Immature natural killer cell (primary cell): ENCODE results near the gene HELLS. TPM values are rescaled to one million over a fixed set of nuclear protein-coding genes. Genes with fewer than 3 reads are reported as not detected.
"Not testable (repeated sequence)": the region's sequence is repeated elsewhere in the genome, so short reads cannot be mapped to it uniquely, and the experiment has no call there.

Experiments used
- DNase-seq, 3 donors: peaks; one replicate each; pipeline ENCODE4 v3.0.0; 2022; ENCODE audit warnings: mixed read lengths in 1 of 3
- H3K27ac Mint-ChIP-seq, 6 donors: one replicate each; pipeline ENCODE4 v1.8.0; 2020; ENCODE audit warnings: mixed read lengths in 6 of 6, mild to moderate bottlenecking in 5 of 6, inconsistent platforms in 4 of 6, moderate library complexity in 3 of 6
- H3K27me3 Mint-ChIP-seq, 3 donors: one replicate each; pipeline ENCODE4 v1.8.0; 2020 to 2021; ENCODE audit warnings: low read depth in 3 of 3, mild to moderate bottlenecking in 3 of 3, mixed read lengths in 3 of 3, moderate library complexity in 3 of 3, inconsistent platforms in 1 of 3
- H3K36me3 Mint-ChIP-seq, 3 donors: one replicate each; pipeline ENCODE4 v1.8.0; 2020; ENCODE audit warnings: mixed read lengths in 3 of 3, inconsistent platforms in 2 of 3, mild to moderate bottlenecking in 2 of 3
- H3K4me1 Mint-ChIP-seq, 2 donors: one replicate each; pipeline ENCODE4 v1.8.0; 2020; ENCODE audit warnings: inconsistent platforms in 2 of 2, mild to moderate bottlenecking in 2 of 2, mixed read lengths in 2 of 2, moderate library complexity in 1 of 2
- H3K4me3 Mint-ChIP-seq, 5 donors: one replicate each; pipeline ENCODE4 v1.8.0; 2020; ENCODE audit warnings: mild to moderate bottlenecking in 5 of 5, mixed read lengths in 5 of 5, inconsistent platforms in 3 of 5, moderate library complexity in 3 of 5
- H3K9me3 Mint-ChIP-seq, 6 donors: one replicate each; pipeline ENCODE4 v1.8.0; 2020; ENCODE audit warnings: mild to moderate bottlenecking in 6 of 6, mixed read lengths in 6 of 6, inconsistent platforms in 4 of 6, moderate library complexity in 3 of 6
- polyA plus RNA-seq, 3 donors: library from polyadenylated mRNA; unstranded; fragments of 300-500 nt; fragmentation: Illumina TruSeq; gene quantifications; one replicate each; pipeline ENCODE4 v1.2.3, GENCODE V29; 2021

Gene HELLS
- polyA plus RNA-seq, 3 donors from 2014 or later = 1.8 to 7.5 (median 2.9) TPM

- H3K9me3 Mint-ChIP-seq = peaks cover 0 to 3% (median 0%) of the 10 kb centered on the region in 6 donors
- no peak for DNase-seq
- H3K4me1 Mint-ChIP-seq = no peaks in the 10 kb centered on the region
- H3K27me3 Mint-ChIP-seq = peaks cover 0 to 4% (median 0%) of the 10 kb centered on the region in 3 donors
- H3K27ac Mint-ChIP-seq = no peak overlapping the region
- H3K36me3 Mint-ChIP-seq = no peaks in the 10 kb centered on the region
- H3K4me3 Mint-ChIP-seq = no peak overlapping the region
Observed at GRCh38 chr10:94626476-94626875, 80.9 kb downstream of the HELLS start.

GRCh38 chr10:94627511-94627910 lies 81.9 kb downstream of the HELLS start:
- Mint-ChIP-seq H3K9me3 (peaks cover 0 to 6% (median 0%) of the 10 kb centered on the region in 6 donors), H3K36me3 (no peaks in the 10 kb centered on the region), H3K4me3 (no peak overlapping the region), H3K27ac (no peak overlapping the region), H3K4me1 (no peaks in the 10 kb centered on the region), H3K27me3 (peaks cover 0 to 4% (median 0%) of the 10 kb centered on the region in 3 donors)
- DNase-seq = no peak

GRCh38 chr10:94630017-94630688 lies 84.6 kb downstream of the HELLS start:
- Mint-ChIP-seq H3K27ac (no peak overlapping the region), H3K4me1 (no peaks in the 10 kb centered on the region), H3K27me3 (peaks cover 0 to 4% (median 2%) of the 10 kb centered on the region in 3 donors), H3K9me3 (peaks cover 0 to 6% (median under 1%) of the 10 kb centered on the region in 6 donors), H3K4me3 (no peak overlapping the region), H3K36me3 (no peaks in the 10 kb centered on the region)
- DNase-seq = no peak

GRCh38 chr10:94631077-94631875 lies 85.7 kb downstream of the HELLS start:
- no peak overlapping the region for H3K4me3 Mint-ChIP-seq
- no peak for DNase-seq
- H3K27ac Mint-ChIP-seq = no peak overlapping the region

DNA sequence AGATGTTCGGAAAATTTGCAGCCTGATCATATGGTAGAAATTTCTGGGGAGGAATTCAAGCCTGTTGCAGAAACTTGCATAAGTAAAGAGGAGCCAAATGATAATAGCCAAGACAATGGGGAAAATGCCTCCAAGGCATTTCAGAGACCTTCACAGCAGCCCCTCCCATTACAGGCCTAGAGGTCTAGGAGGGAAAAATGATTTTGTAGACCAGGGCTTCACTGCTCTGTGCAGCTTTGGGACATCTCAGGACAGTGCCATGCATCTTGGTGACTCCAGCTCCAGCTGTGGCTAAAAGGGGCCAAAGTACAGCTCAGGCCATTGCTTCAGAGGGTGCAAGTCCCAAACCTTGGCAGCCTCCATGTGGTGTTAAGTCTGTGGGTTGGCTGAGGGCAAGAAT lies 87.4 kb downstream of the HELLS start:
- Mint-ChIP-seq H3K9me3 (peaks cover 0 to 15% (median 7%) of the 10 kb centered on the region in 6 donors), H3K4me3 (no peak overlapping the region), H3K27me3 (peaks cover 0 to 2% (median 2%) of the 10 kb centered on the region in 3 donors), H3K36me3 (no peaks in the 10 kb centered on the region), H3K27ac (no peak overlapping the region), H3K4me1 (no peaks in the 10 kb centered on the region)
- no peak for DNase-seq

More at GRCh38 chr10:94631077-94631875, 85.7 kb downstream of the HELLS start:
- peaks cover 0 to 14% (median 1%) of the 10 kb centered on the region in 6 donors for H3K9me3 Mint-ChIP-seq
- no peaks in the 10 kb centered on the region for H3K36me3 Mint-ChIP-seq
- H3K27me3 Mint-ChIP-seq = peaks cover 0 to 4% (median 2%) of the 10 kb centered on the region in 3 donors
- H3K4me1 Mint-ChIP-seq = no peaks in the 10 kb centered on the region

GRCh38 chr10:94638097-94638496 lies 92.5 kb downstream of the HELLS start:
- H3K4me1 Mint-ChIP-seq, H3K27me3 Mint-ChIP-seq, DNase-seq, H3K4me3 Mint-ChIP-seq, H3K27ac Mint-ChIP-seq, H3K36me3 Mint-ChIP-seq: not testable (repeated sequence)
- peaks cover 5 to 21% (median 15%) of the 10 kb centered on the region in 6 donors for H3K9me3 Mint-ChIP-seq

DNA sequence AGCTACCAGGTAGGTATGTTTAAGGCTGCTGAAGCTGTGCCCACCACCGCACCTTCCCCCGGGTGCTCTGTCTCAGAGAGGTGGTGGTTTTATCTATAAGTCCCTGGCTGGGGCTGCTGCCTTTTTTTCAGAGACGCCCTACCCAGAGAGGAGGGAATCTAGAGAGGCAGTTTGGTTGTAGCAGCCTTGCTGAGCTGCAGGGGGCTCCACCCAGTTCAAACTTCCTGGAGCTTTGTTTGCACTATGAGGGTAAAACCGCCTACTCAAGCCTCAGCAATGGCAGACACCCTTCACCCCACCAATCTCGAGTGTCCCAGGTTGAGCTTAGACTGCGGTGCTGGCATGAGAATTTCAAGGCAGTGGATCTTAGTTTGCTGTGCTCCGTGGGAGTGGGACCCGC lies 94.3 kb downstream of the HELLS start:
- peaks cover 0 to 4% (median 0%) of the 10 kb centered on the region in 3 donors for H3K27me3 Mint-ChIP-seq
- H3K27ac Mint-ChIP-seq = no peak overlapping the region
- H3K4me1 Mint-ChIP-seq = no peaks in the 10 kb centered on the region
- no peak overlapping the region for H3K4me3 Mint-ChIP-seq
- H3K9me3 Mint-ChIP-seq = peaks cover 5 to 20% (median 15%) of the 10 kb centered on the region in 6 donors
- no peak for DNase-seq
- H3K36me3 Mint-ChIP-seq = no peaks in the 10 kb centered on the region

- Mint-ChIP-seq H3K36me3 (no peaks in the 10 kb centered on the region), H3K4me1 (no peaks in the 10 kb centered on the region), H3K4me3 (no peak overlapping the region), H3K9me3 (peaks cover 5 to 19% (median 14%) of the 10 kb centered on the region in 6 donors), H3K27ac (no peak overlapping the region), H3K27me3 (peaks cover 0 to 4% (median 0%) of the 10 kb centered on the region in 3 donors)
- no peak for DNase-seq
Observed at GRCh38 chr10:94640562-94640961, 95.0 kb downstream of the HELLS start.

- Mint-ChIP-seq H3K36me3 (no peaks in the 10 kb centered on the region), H3K4me1 (no peaks in the 10 kb centered on the region), H3K27ac (no peak overlapping the region), H3K4me3 (no peak overlapping the region), H3K9me3 (peaks cover 5 to 19% (median 12%) of the 10 kb centered on the region in 6 donors), H3K27me3 (peaks cover 0 to 4% (median 0%) of the 10 kb centered on the region in 3 donors)
- DNase-seq = no peak
Observed at GRCh38 chr10:94641480-94641879, 95.9 kb downstream of the HELLS start.

DNA sequence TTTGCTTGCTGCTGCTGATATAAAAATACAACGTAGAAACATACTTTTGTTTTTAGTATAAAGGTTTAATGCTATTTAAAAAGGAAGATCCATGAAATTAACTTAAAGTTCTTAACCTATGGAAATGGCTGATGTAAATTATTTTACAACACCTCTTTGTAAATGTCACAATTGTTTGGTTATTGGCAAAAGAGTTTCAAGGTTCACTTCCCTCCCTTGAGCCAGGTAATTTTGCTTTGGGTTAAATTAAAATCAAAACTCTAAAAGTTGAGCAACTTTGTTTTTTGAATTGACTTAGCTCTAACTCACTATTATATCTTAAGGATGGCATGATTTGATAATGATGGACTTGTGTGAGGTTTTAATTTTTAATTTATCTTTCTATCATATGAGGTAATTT lies 98.8 kb downstream of the HELLS start:
- Mint-ChIP-seq H3K27me3 (peaks cover 0 to 2% (median 0%) of the 10 kb centered on the region in 3 donors), H3K36me3 (no peaks in the 10 kb centered on the region), H3K4me3 (no peak overlapping the region), H3K27ac (no peak overlapping the region), H3K4me1 (no peaks in the 10 kb centered on the region), H3K9me3 (peaks cover 0 to 2% (median 1%) of the 10 kb centered on the region in 6 donors)
- DNase-seq = no peak

DNA sequence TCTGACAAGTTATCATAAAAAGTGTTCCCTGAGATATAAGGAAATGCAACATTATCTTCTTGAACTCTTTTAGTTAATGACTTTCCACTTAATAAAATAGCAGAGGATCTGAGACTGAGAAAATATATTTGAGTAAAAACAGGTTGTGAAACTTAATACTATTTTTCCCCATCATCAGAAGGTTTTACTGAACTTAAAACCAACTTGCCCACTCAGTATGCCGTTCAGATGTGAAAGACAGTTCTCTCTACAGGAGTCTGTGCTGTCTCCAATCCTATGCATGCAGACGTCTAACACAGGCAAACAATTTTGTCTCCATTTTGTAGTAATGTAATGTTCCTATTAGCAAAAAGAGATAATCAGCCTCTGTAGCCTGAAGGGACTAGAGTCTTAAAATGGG lies 99.7 kb downstream of the HELLS start:
- Mint-ChIP-seq H3K4me3 (no peak overlapping the region), H3K36me3 (no peaks in the 10 kb centered on the region), H3K27me3 (peaks cover 0 to 2% (median 0%) of the 10 kb centered on the region in 3 donors), H3K9me3 (peaks cover 0 to 2% (median 0%) of the 10 kb centered on the region in 6 donors), H3K4me1 (no peaks in the 10 kb centered on the region), H3K27ac (no peak overlapping the region)
- no peak for DNase-seq
